ENCODE measurements around the gene MED12L. TPM values are rescaled to one million over a fixed set of nuclear protein-coding genes. Genes with fewer than 3 reads are reported as not detected.

The MED12L gene
- total RNA-seq = under 0.01 and 0.17 TPM in 2 replicates

GRCh38 chr3:151085227-151085888, at the start of gene MED12L:
Gene MED12L, plus strand, starts transcription at chr3:151085664. Its CDS starts 1,263 bp downstream, at chr3:151086927.

GRCh38 chr3:151203051-151203420, 117.6 kb downstream of the MED12L start, which contains the start of gene GPR171:
Gene GPR171, minus strand, starts transcription at chr3:151203216. Its CDS starts 3,830 bp downstream, at chr3:151199386.

GRCh38 chr3:151278230-151278629, 192.8 kb downstream of the MED12L start, which contains the start of gene P2RY14:
Gene P2RY14, minus strand, starts transcription at chr3:151278542. Its CDS starts 64,226 bp downstream, at chr3:151214316.

GRCh38 chr3:151316267-151316991, 231.0 kb downstream of the MED12L start, which contains the start of gene GPR87:
Gene GPR87, minus strand, starts transcription at chr3:151316820. Its CDS starts 16,720 bp downstream, at chr3:151300100.

GRCh38 chr3:151329363-151329762, 243.9 kb downstream of the MED12L start, which contains the start of gene P2RY13:
Gene P2RY13, minus strand, starts transcription at chr3:151329549. Its CDS starts 21 bp downstream, at chr3:151329528.

GRCh38 chr3:151384741-151385174, 299.3 kb downstream of the MED12L start, which contains the start of gene P2RY12:
Gene P2RY12, minus strand, starts transcription at chr3:151384753. Its CDS starts 45,908 bp downstream, at chr3:151338845.

GRCh38 chr3:151460774-151461450, 375.4 kb downstream of the MED12L start, which contains the start of gene IGSF10:
Gene IGSF10, minus strand, starts transcription at chr3:151461061. Its CDS starts 2,352 bp downstream, at chr3:151458709.

Other genes with a start within 250 kb of the MED12L start
- not detected in 2 replicates for gene MINDY4B, start 180.2 kb upstream of the MED12L start, total RNA-seq
- gene CLRN1, start 112.9 kb upstream of the MED12L start, total RNA-seq = not detected in 2 replicates
- gene GPR171, start 117.6 kb downstream of the MED12L start, total RNA-seq = not detected in 2 replicates
- not detected in 2 replicates for gene P2RY14, start 192.9 kb downstream of the MED12L start, total RNA-seq
- gene GPR87, start 231.2 kb downstream of the MED12L start, total RNA-seq = not detected in 2 replicates
- gene P2RY13, start 243.9 kb downstream of the MED12L start, total RNA-seq = not detected in 2 replicates